HG03378 (cell line): Measurements from ENCODE around the gene SLC25A52.
"Not testable (repeated sequence)": the region's sequence is repeated elsewhere in the genome, so short reads cannot be mapped to it uniquely, and the experiment has no call there.

Source experiments
- ATAC-seq: cut with Tn5 transposase; IDR thresholded peaks from one replicate; pipeline ENCODE4 v1.9.1; 2021; ENCODE audit warnings: mild to moderate bottlenecking, moderate library complexity; ENCODE audit not compliant: unreplicated experiment

The SLC25A52 gene

GRCh38 chr18:31741097-31741735 lies 19.5 kb downstream of the SLC25A52 start:
- no peak for ATAC-seq

- ATAC-seq, result no peak
Observed at GRCh38 chr18:31740180-31740579, 20.5 kb downstream of the SLC25A52 start.

GRCh38 chr18:31739651-31740050 lies 21.0 kb downstream of the SLC25A52 start:
- no peak for ATAC-seq

GRCh38 chr18:31738460-31739407 lies 21.9 kb downstream of the SLC25A52 start:
- ATAC-seq, result no peak

- ATAC-seq, result peak; percentile 95
Observed at GRCh38 chr18:31736630-31737029, 24.1 kb downstream of the SLC25A52 start.

GRCh38 chr18:31731628-31732027 lies 29.1 kb downstream of the SLC25A52 start:
- no peak for ATAC-seq

- ATAC-seq, result not testable (repeated sequence)
Observed at GRCh38 chr18:31729196-31729595, 31.5 kb downstream of the SLC25A52 start.

- ATAC-seq, result no peak
Observed at GRCh38 chr18:31723990-31724711, 36.5 kb downstream of the SLC25A52 start.

GRCh38 chr18:31723639-31723989 lies 37.1 kb downstream of the SLC25A52 start:
- no peak for ATAC-seq

GRCh38 chr18:31722369-31722957 lies 38.2 kb downstream of the SLC25A52 start:
- ATAC-seq, result peak; percentile 98

- no peak for ATAC-seq
Observed at GRCh38 chr18:31721601-31722000, 39.1 kb downstream of the SLC25A52 start.

GRCh38 chr18:31720867-31721266 lies 39.8 kb downstream of the SLC25A52 start:
- ATAC-seq, result no peak

- no peak for ATAC-seq
Observed at GRCh38 chr18:31719363-31720006, 41.2 kb downstream of the SLC25A52 start.

GRCh38 chr18:31718386-31718785 lies 42.3 kb downstream of the SLC25A52 start:
- no peak for ATAC-seq

GRCh38 chr18:31716362-31716761 lies 44.3 kb downstream of the SLC25A52 start:
- ATAC-seq, result peak; percentile 76

GRCh38 chr18:31711365-31712172 lies 49.1 kb downstream of the SLC25A52 start:
- ATAC-seq, result no peak

GRCh38 chr18:31710826-31711225 lies 49.9 kb downstream of the SLC25A52 start:
- ATAC-seq, result no peak
